Testis (tissue), 3 donors: ENCODE results near the gene SERGEF. TPM values are rescaled to one million over a fixed set of nuclear protein-coding genes. Genes with fewer than 3 reads are reported as not detected.

Experiments
- DNase-seq: peaks from one replicate; pipeline ENCODE4 v3.0.0-alpha.2; 2019
- H3K27ac ChIP-seq, 2 donors: fragments of 200-600 bp; sonication (generic); one replicate each; pipeline ENCODE4 v1.5.1; 2019
- H3K27me3 ChIP-seq: fragments of 200-600 bp; sonication (generic); one replicate; pipeline ENCODE4 v1.5.1; 2019
- H3K36me3 ChIP-seq: fragments of 200-600 bp; sonication (generic); one replicate; pipeline ENCODE4 v1.5.1; 2017; ENCODE audit warnings: low read depth; ENCODE audit errors: missing control alignments
- H3K4me1 ChIP-seq: fragments of 200-600 bp; sonication (generic); one replicate; pipeline ENCODE4 v1.5.1; 2019
- H3K4me3 ChIP-seq, 2 donors: fragments of 200-600 bp; sonication (generic); one replicate each; pipeline ENCODE4 v1.5.1; 2017 to 2019
- H3K9me3 ChIP-seq: fragments of 200-600 bp; sonication (generic); one replicate; pipeline ENCODE4 v1.5.1; 2017
- CTCF ChIP-seq, 3 experiments: fragments of 450-650 bp in 2 of 3; fragments of 200-600 bp in 1 of 3; sonication (generic) in 1 of 3; IDR thresholded peaks; one replicate each; pipeline ENCODE4 v1.5.1; 2016 to 2019; ENCODE audit warnings: antibody characterized with exemption in 3 of 3, mild to moderate bottlenecking in 2 of 3, moderate library complexity in 1 of 3
- POLR2A ChIP-seq: fragments of 450-650 bp; IDR thresholded peaks from one replicate; pipeline ENCODE4 v1.6.1; 2017; ENCODE audit warnings: antibody characterized with exemption, mild to moderate bottlenecking, moderate library complexity
- WGBS, 2 donors: methylation state at CpG; one replicate each; pipeline ENCODE4 v1.1.5; 2018; 5-methylcytosine and 5-hydroxymethylcytosine counted together
- intact Hi-C: fragments of 100-400 bp; cut with DNase I; formaldehyde crosslinking; loops from one replicate; pipeline ENCODE4 v1.15.1; 2023; ENCODE audit warnings: low total_unique reads
- polyA plus RNA-seq: library from polyadenylated mRNA; stranded (reverse); fragments of 350-450 nt; fragmentation: Illumina TruSeq; extraction: RNeasy Lipid Tissue Mini Kit (QIAGEN cat#74804); gene quantifications from one replicate; pipeline ENCODE4 v1.2.3, GENCODE V29; 2014; ENCODE audit warnings: low read depth, low replicate concordance; ENCODE audit not compliant: insufficient read depth
- total RNA-seq, 2 donors: library from RNA; depleted of rRNA; stranded (reverse); fragments of >200 nt; gene quantifications; one replicate each; pipeline ENCODE4 v1.2.3, GENCODE V29; 2016

The SERGEF gene
- total and polyA plus RNA-seq, 3 donors from 2014 or later = 12.5 to 37.5 (median 23.1) TPM

GRCh38 chr11:17986007-17986710 lies 26.7 kb downstream of the SERGEF start:
- WGBS, 2 donors = 57 to 67% methylated on average over 6 to 7 of the region's 7 CpGs
- no peaks in the 10 kb centered on the region for H3K4me1 ChIP-seq

DNA sequence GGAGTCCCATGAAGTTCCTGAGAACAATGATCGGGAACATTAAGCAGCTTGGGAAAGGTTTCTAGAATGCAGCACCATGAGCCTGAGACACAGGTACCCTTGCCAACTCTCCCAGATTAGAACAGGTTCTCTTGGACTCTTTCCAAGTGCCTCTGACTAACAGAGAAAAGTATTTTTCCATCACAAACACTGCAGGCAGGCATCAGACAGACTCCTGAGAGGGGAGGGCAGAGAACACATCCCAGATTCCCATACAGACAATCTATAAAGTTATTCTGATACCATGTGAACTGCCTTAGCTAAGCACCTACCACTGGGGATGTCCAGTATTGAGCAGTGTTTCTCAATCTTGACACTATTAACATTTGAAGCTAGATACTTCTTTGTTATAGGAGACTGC lies 27.3 kb downstream of the SERGEF start:
- Histone ChIP-seq H3K9me3 (no peaks in the 10 kb centered on the region), H3K36me3 (no peaks in the 10 kb centered on the region), H3K4me3 (no peak overlapping the region), H3K27ac (no peak overlapping the region), H3K27me3 (no peaks in the 10 kb centered on the region), H3K4me1 (no peaks in the 10 kb centered on the region)
- TF ChIP-seq POLR2A = no peak
- TF ChIP-seq CTCF (IDR thresholded peaks at IDR 0.05) = no peak
- 100% methylated on average over 1 of the region's 1 CpG for WGBS, 2 donors
- intact Hi-C loops = no loop called here
- no peak for DNase-seq

More at GRCh38 chr11:17986007-17986710, 26.7 kb downstream of the SERGEF start:
- Histone ChIP-seq H3K27me3 (no peaks in the 10 kb centered on the region), H3K36me3 (no peaks in the 10 kb centered on the region), H3K4me3 (no peak overlapping the region), H3K27ac (no peak overlapping the region), H3K9me3 (no peaks in the 10 kb centered on the region)
- intact Hi-C loops = no loop called here
- no peak for TF ChIP-seq CTCF (IDR thresholded peaks at IDR 0.05)
- no peak for TF ChIP-seq POLR2A
- peak; percentile 43 for DNase-seq

GRCh38 chr11:17983569-17983968 lies 29.3 kb downstream of the SERGEF start:
- no peak for DNase-seq
- intact Hi-C loops = no loop called here
- Histone ChIP-seq H3K27me3 (no peaks in the 10 kb centered on the region), H3K36me3 (no peaks in the 10 kb centered on the region), H3K9me3 (no peaks in the 10 kb centered on the region), H3K4me1 (no peaks in the 10 kb centered on the region), H3K27ac (no peak overlapping the region), H3K4me3 (no peak overlapping the region)
- TF ChIP-seq CTCF (IDR thresholded peaks at IDR 0.05) (no peak), POLR2A (no peak)
- 93 to 97% methylated on average over 1 of the region's 1 CpG for WGBS, 2 donors

- intact Hi-C loops = loop anchor here (10.0 kb wide), 1 partner anchor 245 kb away; the partner anchor contains the start of gene KCNC1
- peak; percentile 38 for DNase-seq
- H3K4me1 ChIP-seq = no peaks in the 10 kb centered on the region
- WGBS, 2 donors = 51 to 52% methylated on average over 7 of the region's 7 CpGs
- no peaks in the 10 kb centered on the region for H3K36me3 ChIP-seq
- H3K27ac ChIP-seq = no peak overlapping the region
- no peaks in the 10 kb centered on the region for H3K27me3 ChIP-seq
- TF ChIP-seq POLR2A = no peak
- peak; percentile 89 to 98 (median 89) for TF ChIP-seq CTCF (IDR thresholded peaks at IDR 0.05)
- H3K4me3 ChIP-seq = no peak overlapping the region
- no peaks in the 10 kb centered on the region for H3K9me3 ChIP-seq
These were observed 33.0 kb downstream of the SERGEF start for GRCh38 chr11:17979770-17980371.
